OCI-M1 (cell line): Measurements from ENCODE around the gene CD4.

Experiments used
- DNase-seq: peaks from one replicate; lab custom pipeline; 2025; lab: John Stamatoyannopoulos, UW

Gene CD4

GRCh38 chr12:6765634-6766581 is 23.4 kb upstream of the CD4 start, which contains the start of gene PTMS:
Gene PTMS, plus strand, starts transcription at chr12:6766363. Its CDS starts 343 bp downstream, at chr12:6766706.
- peak; percentile 72 for DNase-seq

GRCh38 chr12:6766651-6767349 is 22.5 kb upstream of the CD4 start:
- peak; percentile 86 for DNase-seq

GRCh38 chr12:6767353-6768319 is 21.7 kb upstream of the CD4 start:
- DNase-seq = peak; percentile 72

- no peak for DNase-seq
Measured at GRCh38 chr12:6768437-6768914, 20.9 kb upstream of the CD4 start.

GRCh38 chr12:6768990-6769389 is 20.3 kb upstream of the CD4 start:
- no peak for DNase-seq

GRCh38 chr12:6769666-6770065 is 19.7 kb upstream of the CD4 start:
- no peak for DNase-seq

GRCh38 chr12:6770094-6770493 is 19.2 kb upstream of the CD4 start:
- no peak for DNase-seq

GRCh38 chr12:6770600-6770999 is 18.7 kb upstream of the CD4 start:
- no peak for DNase-seq

GRCh38 chr12:6771091-6771495 is 18.2 kb upstream of the CD4 start:
- DNase-seq = no peak

GRCh38 chr12:6771509-6772330 is 17.6 kb upstream of the CD4 start:
- no peak for DNase-seq

- DNase-seq = no peak
Measured at GRCh38 chr12:6772331-6772695, 17.0 kb upstream of the CD4 start, which contains the start of gene LAG3. Gene LAG3, plus strand, starts transcription at chr12:6772520. Its CDS starts 333 bp downstream, at chr12:6772853.

GRCh38 chr12:6772726-6773589 is 16.4 kb upstream of the CD4 start:
- DNase-seq = no peak

GRCh38 chr12:6773590-6774351 is 15.6 kb upstream of the CD4 start:
- DNase-seq = no peak

- DNase-seq = no peak
Measured at GRCh38 chr12:6774499-6775062, 14.7 kb upstream of the CD4 start.

- no peak for DNase-seq
Measured at GRCh38 chr12:6775185-6776174, 13.8 kb upstream of the CD4 start.

GRCh38 chr12:6777386-6777785 is 11.9 kb upstream of the CD4 start:
- no peak for DNase-seq

- no peak for DNase-seq
Measured at GRCh38 chr12:6778217-6778573, 11.1 kb upstream of the CD4 start.
